GM12872 (cell line): ENCODE measurements around the gene BDH2.

Experiments used
- CTCF ChIP-seq: IDR thresholded peaks from 3 replicates; pipeline ENCODE4 v1.5.1; 2011; ENCODE audit warnings: low read depth, mild to moderate bottlenecking, low read length, moderate library complexity; ENCODE audit not compliant: insufficient read depth

Gene BDH2

GRCh38 chr4:103118166-103118565, 18.5 kb upstream of the BDH2 start:
- TF ChIP-seq CTCF: no peak

GRCh38 chr4:103111598-103111997, 12.0 kb upstream of the BDH2 start:
- TF ChIP-seq CTCF: no peak

- TF ChIP-seq CTCF: no peak
Measured at GRCh38 chr4:103108542-103108941, 8.9 kb upstream of the BDH2 start.

- no peak for TF ChIP-seq CTCF
Measured at GRCh38 chr4:103105558-103106356, 6.1 kb upstream of the BDH2 start.

- TF ChIP-seq CTCF: no peak
Measured at GRCh38 chr4:103104886-103105285, 5.3 kb upstream of the BDH2 start.

GRCh38 chr4:103100691-103101090, 1.1 kb upstream of the BDH2 start:
- no peak for TF ChIP-seq CTCF

- no peak for TF ChIP-seq CTCF
Measured at GRCh38 chr4:103098756-103099440, 736 bp downstream of the BDH2 start.
